ENCODE data around the gene TCEAL9.
"Not testable (repeated sequence)": the region's sequence is repeated elsewhere in the genome, so short reads cannot be mapped to it uniquely, and the experiment has no call there.

TCEAL9 gene

GRCh38 chrX:103344606-103345005 lies 11.7 kb upstream of the TCEAL9 start:
- no peak overlapping the region for H3K9ac ChIP-seq
- no peaks in the 10 kb centered on the region for H3K4me1 ChIP-seq
- no peak overlapping the region for H3K27ac ChIP-seq
- no peaks in the 10 kb centered on the region for H4K20me1 ChIP-seq
- no peak overlapping the region for H3K4me3 ChIP-seq
- no peak for TF ChIP-seq Cebpa-rat (IDR thresholded peaks at IDR 0.05)
- peaks cover 0 to 57% (median 15%) of the 10 kb centered on the region in 11 experiments; a peak in 17 of 22 replicates for H3K27me3 ChIP-seq
- no peaks in the 10 kb centered on the region for H3K9me3 ChIP-seq (replicated peaks in 1 of 11)
- no peaks in the 10 kb centered on the region for H3K36me3 ChIP-seq
- H3K4me2 ChIP-seq, result no peak overlapping the region

- peaks cover 0 to 48% (median 14%) of the 10 kb centered on the region in 11 experiments; a peak in 15 of 22 replicates for H3K27me3 ChIP-seq
- H3K4me3 ChIP-seq, result no peak overlapping the region
- no peak overlapping the region for H3K4me2 ChIP-seq
- no peak for TF ChIP-seq Cebpa-rat (IDR thresholded peaks at IDR 0.05)
- no peak overlapping the region for H3K27ac ChIP-seq
- no peaks in the 10 kb centered on the region for H3K4me1 ChIP-seq
- no peaks in the 10 kb centered on the region for H4K20me1 ChIP-seq
- H3K36me3 ChIP-seq, result no peaks in the 10 kb centered on the region
- no peaks in the 10 kb centered on the region for H3K9me3 ChIP-seq (replicated peaks in 1 of 11)
- no peak overlapping the region for H3K9ac ChIP-seq
These were observed 8.5 kb upstream of the TCEAL9 start for GRCh38 chrX:103347682-103348397.

GRCh38 chrX:103356858-103357257 lies 552 bp downstream of the TCEAL9 start:
- H4K20me1 ChIP-seq, result no peaks in the 10 kb centered on the region
- peak overlapping the region in 9 of 11 experiments; percentile 50 to 66 (median 57); a peak in 18 of 22 replicates for H3K27ac ChIP-seq
- H3K4me3 ChIP-seq, result peak overlapping the region; percentile 63 to 80 (median 74)
- no peaks in the 10 kb centered on the region for H3K9me3 ChIP-seq (replicated peaks in 1 of 11)
- no peak for TF ChIP-seq Cebpa-rat (IDR thresholded peaks at IDR 0.05)
- H3K9ac ChIP-seq, result peak overlapping the region; percentile 67 to 80 (median 75)
- peaks cover 0 to 7% (median 0%) of the 10 kb centered on the region in 10 experiments; a peak in 4 of 20 replicates for H3K4me1 ChIP-seq
- H3K27me3 ChIP-seq, result peaks cover 0 to 19% (median 10%) of the 10 kb centered on the region in 11 experiments; a peak in 11 of 22 replicates
- peak overlapping the region; percentile 48 to 77 (median 66) for H3K4me2 ChIP-seq
- no peaks in the 10 kb centered on the region for H3K36me3 ChIP-seq

- H3K4me2 ChIP-seq, result peak overlapping the region; percentile 48 to 77 (median 66); a peak in 16 of 22 replicates
- TF ChIP-seq Cebpa-rat (IDR thresholded peaks at IDR 0.05), result no peak
- H3K36me3 ChIP-seq, result no peaks in the 10 kb centered on the region
- H3K27ac ChIP-seq, result no peak overlapping the region
- H3K4me1 ChIP-seq, result peaks cover 0 to 7% (median 0%) of the 10 kb centered on the region in 10 experiments; a peak in 4 of 20 replicates
- peak overlapping the region in 4 of 10 experiments; percentile 63 to 77 (median 74); a peak in 5 of 20 replicates for H3K4me3 ChIP-seq
- H3K27me3 ChIP-seq, result peaks cover 0 to 19% (median 10%) of the 10 kb centered on the region in 11 experiments; a peak in 10 of 22 replicates
- no peaks in the 10 kb centered on the region for H3K9me3 ChIP-seq (replicated peaks in 1 of 11)
- peak overlapping the region in 1 of 11 experiments; percentile 78; a peak in 2 of 22 replicates for H3K9ac ChIP-seq
- H4K20me1 ChIP-seq, result no peaks in the 10 kb centered on the region
These were observed 1.6 kb downstream of the TCEAL9 start for GRCh38 chrX:103357871-103358270.

GRCh38 chrX:103359605-103360004 lies 3.3 kb downstream of the TCEAL9 start:
- H3K27me3 ChIP-seq, result peaks cover 0 to 19% (median 10%) of the 10 kb centered on the region in 11 experiments; a peak in 10 of 22 replicates
- H4K20me1 ChIP-seq; H3K9ac ChIP-seq; H3K36me3 ChIP-seq; H3K4me2 ChIP-seq; H3K4me1 ChIP-seq; H3K4me3 ChIP-seq; H3K9me3 ChIP-seq (replicated peaks in 1 of 11); H3K27ac ChIP-seq: not testable (repeated sequence)

- Histone ChIP-seq H3K27ac (no peak overlapping the region), H3K9me3 (replicated peaks in 1 of 11) (no peaks in the 10 kb centered on the region), H3K4me3 (no peak overlapping the region), H4K20me1 (no peaks in the 10 kb centered on the region), H3K4me2 (no peak overlapping the region), H3K9ac (no peak overlapping the region; a peak in 1 of 22 replicates), H3K27me3 (peaks cover 0 to 19% (median 10%) of the 10 kb centered on the region in 11 experiments; a peak in 10 of 22 replicates), H3K36me3 (no peaks in the 10 kb centered on the region), H3K4me1 (peaks cover 0 to 7% (median 0%) of the 10 kb centered on the region in 10 experiments; a peak in 4 of 20 replicates)
- TF ChIP-seq Cebpa-rat (IDR thresholded peaks at IDR 0.05), result no peak
These were observed 3.8 kb downstream of the TCEAL9 start for GRCh38 chrX:103360092-103360491.

GRCh38 chrX:103360916-103361315 lies 4.6 kb downstream of the TCEAL9 start:
- Histone ChIP-seq H3K4me3 (no peak overlapping the region), H3K4me1 (peaks cover 0 to 7% (median 0%) of the 10 kb centered on the region in 10 experiments; a peak in 4 of 20 replicates), H3K9ac (no peak overlapping the region), H3K9me3 (replicated peaks in 1 of 11) (no peaks in the 10 kb centered on the region), H4K20me1 (no peaks in the 10 kb centered on the region), H3K27ac (no peak overlapping the region), H3K36me3 (no peaks in the 10 kb centered on the region), H3K27me3 (peaks cover 0 to 17% (median 5%) of the 10 kb centered on the region in 11 experiments; a peak in 10 of 22 replicates), H3K4me2 (no peak overlapping the region)
- TF ChIP-seq Cebpa-rat (IDR thresholded peaks at IDR 0.05), result no peak

- Histone ChIP-seq H3K9me3 (replicated peaks in 1 of 11) (no peaks in the 10 kb centered on the region; a peak in 1 of 22 replicates), H3K27ac (no peak overlapping the region), H3K4me1 (peaks cover 0 to 7% (median 0%) of the 10 kb centered on the region in 10 experiments; a peak in 4 of 20 replicates), H3K36me3 (no peaks in the 10 kb centered on the region), H3K4me2 (no peak overlapping the region), H3K27me3 (peaks cover 0 to 12% (median under 1%) of the 10 kb centered on the region in 11 experiments; a peak in 10 of 22 replicates), H3K4me3 (no peak overlapping the region), H4K20me1 (no peaks in the 10 kb centered on the region), H3K9ac (no peak overlapping the region)
- TF ChIP-seq Cebpa-rat (IDR thresholded peaks at IDR 0.05), result no peak
These were observed 5.5 kb downstream of the TCEAL9 start for GRCh38 chrX:103361798-103362197.

GRCh38 chrX:103362474-103362873 lies 6.2 kb downstream of the TCEAL9 start:
- H3K27ac ChIP-seq, result no peak overlapping the region
- H3K9me3 ChIP-seq (replicated peaks in 1 of 11), result no peaks in the 10 kb centered on the region; a peak in 1 of 22 replicates
- no peak overlapping the region for H3K4me3 ChIP-seq
- TF ChIP-seq Cebpa-rat (IDR thresholded peaks at IDR 0.05), result no peak
- H3K4me2 ChIP-seq, result no peak overlapping the region
- H3K4me1 ChIP-seq, result peaks cover 0 to 7% (median 1%) of the 10 kb centered on the region in 10 experiments; a peak in 6 of 20 replicates
- no peak overlapping the region for H3K9ac ChIP-seq
- peaks cover 0 to 17% (median 0%) of the 10 kb centered on the region in 11 experiments; a peak in 7 of 22 replicates for H3K27me3 ChIP-seq
- no peaks in the 10 kb centered on the region for H4K20me1 ChIP-seq
- H3K36me3 ChIP-seq, result no peaks in the 10 kb centered on the region
